ENCODE results near the gene SPEF2.

Gene SPEF2

GRCh38 chr5:35755966-35756365, 138.3 kb downstream of the SPEF2 start:
- TF ChIP-seq CTCF (conservative IDR thresholded peaks at IDR 0.05; ENCODE audit: low read length): no peak
- no peak overlapping the region for H3K4me3 ChIP-seq (ENCODE audit: low read length)
- no peak for DNase-seq (ENCODE audit: low read depth)

- H3K4me3 ChIP-seq (ENCODE audit: low read length): no peak overlapping the region
- DNase-seq (ENCODE audit: low read depth): no peak
- TF ChIP-seq CTCF (conservative IDR thresholded peaks at IDR 0.05; ENCODE audit: low read length): no peak
Observed at GRCh38 chr5:35758151-35758724, 140.6 kb downstream of the SPEF2 start.

- no peak for DNase-seq (ENCODE audit: low read depth)
- no peak for TF ChIP-seq CTCF (conservative IDR thresholded peaks at IDR 0.05; ENCODE audit: low read length)
- no peak overlapping the region for H3K4me3 ChIP-seq (ENCODE audit: low read length)
Observed at GRCh38 chr5:35761541-35761940, 143.9 kb downstream of the SPEF2 start.

GRCh38 chr5:35762368-35762767, 144.7 kb downstream of the SPEF2 start:
- no peak for DNase-seq (ENCODE audit: low read depth)
- no peak for TF ChIP-seq CTCF (conservative IDR thresholded peaks at IDR 0.05; ENCODE audit: low read length)
- H3K4me3 ChIP-seq (ENCODE audit: low read length): no peak overlapping the region

GRCh38 chr5:35765921-35766320, 148.3 kb downstream of the SPEF2 start:
- no peak for TF ChIP-seq CTCF (conservative IDR thresholded peaks at IDR 0.05; ENCODE audit: low read length)
- H3K4me3 ChIP-seq (ENCODE audit: low read length): no peak overlapping the region
- DNase-seq (ENCODE audit: low read depth): no peak

GRCh38 chr5:35771300-35771699, 153.6 kb downstream of the SPEF2 start:
- TF ChIP-seq CTCF (conservative IDR thresholded peaks at IDR 0.05; ENCODE audit: low read length): no peak
- DNase-seq (ENCODE audit: low read depth): peak; percentile 90
- no peak overlapping the region for H3K4me3 ChIP-seq (ENCODE audit: low read length)

- TF ChIP-seq CTCF (conservative IDR thresholded peaks at IDR 0.05; ENCODE audit: low read length): no peak
- no peak overlapping the region for H3K4me3 ChIP-seq (ENCODE audit: low read length)
- peak; percentile 12 for DNase-seq (ENCODE audit: low read depth)
Observed at GRCh38 chr5:35771839-35772238, 154.2 kb downstream of the SPEF2 start.
